NCI-H1417 treated with DMSO at 0.1 percent for 48 hours (cell line): ENCODE data around the gene CACNA2D4.

Source experiments
- DNase-seq: peaks from one replicate; lab custom pipeline; 2025; lab: John Stamatoyannopoulos, UW

Gene CACNA2D4

DNA sequence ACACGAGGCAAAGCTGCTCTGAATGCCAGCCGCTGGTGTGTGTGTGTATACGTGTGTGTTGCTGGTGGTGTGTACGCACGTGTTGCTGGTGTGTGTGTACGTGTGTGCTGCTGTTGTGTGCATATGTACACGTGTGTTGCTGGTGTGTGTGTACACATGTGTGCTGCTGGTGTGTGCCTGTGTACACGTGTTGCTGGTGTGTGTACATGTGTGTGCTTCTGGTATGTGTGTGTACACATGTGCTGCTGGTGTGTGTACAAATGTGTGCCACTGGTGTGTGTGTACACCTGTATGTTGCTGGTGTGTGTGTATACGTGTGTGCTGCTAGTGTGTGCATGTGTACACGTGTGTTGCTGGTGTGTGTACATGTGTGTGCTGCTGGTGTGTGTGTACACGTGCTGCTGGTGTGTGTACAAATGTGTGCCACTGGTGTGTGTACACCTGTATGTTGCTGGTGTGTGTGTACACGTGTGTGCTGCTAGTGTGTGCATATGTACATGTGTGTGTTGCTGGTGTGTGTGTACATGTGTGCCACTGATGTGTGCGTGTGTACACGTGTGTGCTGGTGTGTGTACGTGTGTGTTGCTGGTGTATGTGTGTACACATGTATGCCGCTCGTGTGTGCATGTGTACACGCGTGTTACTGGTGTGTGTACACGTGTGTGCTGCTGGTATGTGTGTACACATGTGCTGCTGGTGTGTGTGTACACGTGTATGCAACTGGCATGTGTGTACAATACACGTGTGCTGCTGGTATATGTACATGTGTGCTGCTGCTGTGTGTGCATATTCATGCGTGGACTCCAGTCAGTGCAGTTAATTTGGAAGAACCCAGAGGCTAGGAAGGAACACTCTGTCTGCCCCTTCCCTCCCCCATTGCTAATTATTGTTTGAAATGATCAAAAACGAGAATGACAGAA lies 47.2 kb downstream of the CACNA2D4 start:
- DNase-seq, result no peak

DNA sequence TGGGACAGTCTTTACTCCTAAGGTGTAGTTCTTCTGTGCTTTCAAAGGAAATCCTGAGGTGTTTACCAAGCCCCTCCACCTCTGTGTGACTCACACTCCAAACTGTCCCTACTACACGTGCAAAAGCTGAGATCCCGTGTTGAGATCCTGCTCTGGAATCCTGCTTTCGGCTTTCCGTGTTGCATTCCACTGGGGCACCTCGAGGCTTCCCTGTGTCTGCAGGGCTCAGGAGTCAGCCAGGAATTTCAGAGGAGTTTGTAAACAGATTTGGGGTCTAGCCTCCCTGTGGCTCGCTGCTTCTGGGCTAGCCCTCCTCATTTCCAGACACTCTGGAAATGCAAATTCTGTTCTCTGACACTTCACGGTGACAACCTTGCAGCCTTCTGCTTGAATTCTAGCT lies 48.4 kb downstream of the CACNA2D4 start:
- no peak for DNase-seq

DNA sequence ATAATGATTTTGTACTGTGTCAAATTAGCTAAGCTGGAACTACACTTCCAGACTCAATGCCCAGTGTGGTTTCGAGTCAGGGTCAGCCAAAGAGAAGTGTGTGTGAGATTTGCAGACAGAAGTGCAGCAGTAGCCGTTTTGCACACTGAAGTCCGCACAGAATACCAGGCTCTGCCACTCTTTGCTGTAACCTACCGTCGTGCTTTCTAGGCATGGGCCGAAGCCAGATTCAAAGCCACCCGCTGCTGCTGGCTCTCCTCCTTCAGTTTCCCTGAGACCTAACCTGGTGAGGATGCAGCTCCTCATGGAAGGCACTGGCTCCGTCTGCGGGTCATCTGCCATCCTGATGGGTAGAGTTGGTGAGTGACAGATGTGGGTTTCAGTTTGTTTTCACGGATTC lies 49.3 kb downstream of the CACNA2D4 start:
- DNase-seq, result no peak

DNA sequence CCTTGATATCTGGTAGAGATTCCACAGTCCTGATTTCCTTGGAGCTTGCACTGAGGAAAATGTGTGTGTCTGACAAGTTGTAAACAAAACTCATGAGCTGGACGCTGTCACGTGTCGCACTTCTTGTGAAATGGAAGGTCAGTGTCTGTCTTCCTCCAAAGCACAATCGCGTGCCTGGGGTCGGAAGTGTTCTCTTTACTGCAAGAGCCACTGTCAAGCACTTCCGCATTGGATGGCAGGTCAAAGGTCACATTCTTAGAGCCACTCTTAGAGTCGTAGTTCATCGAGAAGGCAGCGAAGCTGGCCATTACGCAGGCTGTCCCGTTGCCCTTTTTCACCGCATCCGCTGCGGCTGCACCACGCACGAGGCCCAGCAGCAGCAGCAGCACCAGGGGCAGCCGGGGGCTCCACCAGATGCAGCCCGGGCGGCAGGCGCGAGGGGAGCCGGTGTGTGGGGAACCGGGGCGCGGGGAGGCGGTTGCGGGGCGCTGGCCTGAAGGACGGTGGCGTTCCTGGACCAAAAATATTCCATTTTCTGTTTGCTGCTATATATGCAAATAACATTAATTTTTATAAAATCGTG lies 53.1 kb downstream of the CACNA2D4 start:
- DNase-seq, result no peak

DNA sequence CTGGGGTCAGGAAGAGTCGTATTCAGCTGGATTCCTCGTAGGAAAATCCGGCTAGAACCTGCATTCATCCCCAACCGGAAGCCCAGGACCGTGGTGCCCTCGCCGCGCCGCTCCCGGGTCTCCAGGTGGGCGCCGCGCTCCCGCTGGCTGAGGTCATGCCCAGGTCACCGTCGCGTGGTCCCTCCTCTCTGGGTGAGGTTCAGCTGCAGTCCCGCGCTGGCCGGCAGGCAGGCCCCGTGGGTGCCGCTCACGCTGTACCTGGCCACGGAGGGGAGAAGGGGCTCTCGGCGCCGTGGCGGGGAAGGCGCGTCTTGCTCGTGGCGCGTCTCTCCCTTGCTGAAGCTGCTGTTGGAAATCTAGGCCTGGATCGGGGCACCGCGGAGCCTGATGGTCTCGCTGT lies 53.6 kb downstream of the CACNA2D4 start:
- DNase-seq, result no peak

DNA sequence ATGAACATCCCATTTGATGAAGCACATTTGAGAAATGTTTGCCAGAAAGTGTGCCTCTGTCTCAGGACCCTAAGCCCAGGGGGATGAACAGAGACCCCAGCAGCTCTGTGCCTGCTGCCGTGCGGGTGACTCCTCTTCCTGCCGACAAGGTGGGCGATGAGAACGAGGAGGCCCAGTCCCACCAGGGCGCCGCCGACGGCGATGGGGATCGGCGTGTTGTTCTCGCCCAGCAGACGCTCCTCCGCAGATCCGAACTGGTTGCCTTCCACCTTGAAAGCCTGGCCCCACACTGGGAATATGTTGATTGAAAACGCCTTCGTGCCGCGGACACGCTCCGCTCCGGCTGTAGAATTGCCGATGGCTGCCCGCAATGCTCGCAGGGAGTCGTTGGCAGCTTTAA lies 54.0 kb downstream of the CACNA2D4 start:
- DNase-seq, result no peak

DNA sequence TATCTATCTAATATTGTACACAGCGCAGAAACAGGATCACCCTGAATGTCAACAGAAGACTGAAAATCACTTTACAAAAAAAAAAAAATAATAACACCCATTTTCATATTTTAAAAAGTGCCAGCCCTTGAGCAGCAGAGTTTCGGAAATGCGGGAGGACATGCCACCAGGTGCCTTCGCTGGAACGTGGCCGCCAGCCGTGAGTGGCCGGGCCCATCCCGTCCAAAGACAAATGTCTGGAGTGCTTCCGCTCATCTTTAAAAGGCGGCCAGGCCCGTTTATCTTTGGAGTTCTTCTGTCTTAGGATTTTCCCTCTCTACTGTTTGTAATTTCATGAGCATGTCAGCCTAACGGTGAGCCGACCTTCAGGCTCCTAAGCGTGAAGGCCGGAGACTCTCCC lies 54.6 kb downstream of the CACNA2D4 start:
- no peak for DNase-seq

DNA sequence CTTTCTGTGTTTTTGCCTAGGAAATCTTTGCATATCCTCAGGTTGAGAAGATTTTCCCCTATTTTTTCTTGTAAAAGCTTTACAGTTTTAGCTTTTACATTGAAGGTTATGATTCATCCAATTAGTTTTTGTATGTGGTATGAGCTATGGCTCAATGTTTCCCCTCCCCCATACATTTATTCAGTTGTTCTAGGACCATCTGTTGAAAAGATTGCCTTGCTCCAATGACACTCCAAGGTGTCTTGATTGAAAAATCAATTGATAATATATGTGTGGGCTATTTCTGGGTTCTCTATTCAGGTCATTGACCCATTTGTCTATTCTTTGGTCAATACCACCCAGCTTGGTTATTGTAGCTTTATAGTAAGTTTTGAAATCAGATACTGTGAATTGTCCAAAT lies 55.5 kb downstream of the CACNA2D4 start:
- DNase-seq, result no peak

DNA sequence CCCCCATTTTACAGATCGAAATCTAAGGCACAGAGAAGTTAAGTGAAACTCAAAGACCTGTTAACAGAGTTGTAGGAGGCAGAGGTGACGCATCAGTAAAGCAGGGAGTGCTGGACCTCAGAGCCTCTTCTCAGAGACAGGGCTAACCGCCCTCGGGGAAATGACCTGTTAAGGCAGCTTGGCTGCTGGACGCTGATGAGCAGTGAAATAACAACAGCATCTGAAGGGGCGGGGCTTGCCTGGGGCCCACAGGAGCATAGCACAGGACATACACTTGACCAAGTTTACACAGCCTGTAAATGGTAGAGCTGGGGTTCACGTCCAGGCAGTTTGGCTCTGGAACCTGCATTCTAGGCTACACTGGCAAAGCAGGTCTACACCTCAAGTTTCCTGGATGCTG lies 58.8 kb downstream of the CACNA2D4 start:
- DNase-seq, result no peak

DNA sequence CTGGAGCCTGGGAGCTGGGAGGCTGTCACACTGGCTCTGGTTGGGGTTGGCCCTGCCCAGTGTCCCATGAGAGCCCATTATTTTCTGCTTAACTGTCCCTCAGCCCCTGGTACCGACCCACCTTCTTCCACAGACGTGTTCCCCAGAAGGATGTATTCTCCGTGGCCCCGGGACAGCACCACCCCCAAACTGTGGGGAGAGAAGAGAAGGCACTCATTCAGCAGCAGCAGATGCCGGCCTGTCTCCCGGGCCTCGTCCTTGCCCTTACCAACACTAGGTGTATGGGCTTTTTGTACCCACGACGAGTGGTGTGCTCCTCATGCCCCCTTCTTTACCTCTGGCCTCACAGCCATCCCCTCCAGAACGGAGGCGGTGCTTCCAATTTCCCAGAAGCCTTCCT lies 60.0 kb downstream of the CACNA2D4 start:
- no peak for DNase-seq

DNA sequence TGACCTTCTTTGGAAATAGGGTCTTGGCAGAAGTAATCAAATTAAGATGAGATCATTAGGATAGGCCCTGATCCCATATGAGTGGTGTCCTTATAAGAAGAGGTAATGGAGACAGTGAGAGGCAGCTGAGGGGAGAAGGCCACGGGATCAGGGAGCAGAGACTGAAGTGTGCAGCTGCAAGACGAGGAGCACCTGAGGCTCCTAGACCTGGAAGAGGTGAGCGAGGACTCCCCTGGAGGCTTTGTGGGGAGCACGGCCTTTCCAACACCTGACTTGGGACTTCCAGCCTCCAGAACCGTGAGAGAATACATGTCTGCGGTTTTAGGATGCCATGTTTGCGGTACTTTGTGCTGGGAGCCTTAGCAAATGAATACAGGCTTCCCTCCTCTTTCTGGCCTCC lies 60.6 kb downstream of the CACNA2D4 start:
- no peak for DNase-seq

DNA sequence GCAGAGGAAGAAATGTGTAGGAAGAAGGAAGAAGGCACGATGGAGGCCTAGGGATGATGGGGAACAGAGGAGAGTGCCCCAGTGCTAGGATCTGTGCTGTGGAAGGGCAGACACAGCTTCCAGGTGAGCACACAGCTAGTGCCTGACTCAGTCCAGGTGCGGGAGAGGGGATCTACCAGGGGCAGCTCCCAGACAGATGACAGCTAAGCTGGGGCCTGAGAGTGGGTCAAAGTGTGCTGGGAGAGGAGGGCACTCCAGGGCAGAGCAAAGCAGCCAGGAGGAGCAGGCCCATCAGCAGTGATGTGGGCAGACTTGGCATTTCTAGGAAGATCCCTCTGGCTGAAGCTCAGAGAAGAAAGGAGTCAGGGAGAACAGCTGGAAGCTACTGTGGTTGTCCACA lies 61.4 kb downstream of the CACNA2D4 start:
- no peak for DNase-seq

DNA sequence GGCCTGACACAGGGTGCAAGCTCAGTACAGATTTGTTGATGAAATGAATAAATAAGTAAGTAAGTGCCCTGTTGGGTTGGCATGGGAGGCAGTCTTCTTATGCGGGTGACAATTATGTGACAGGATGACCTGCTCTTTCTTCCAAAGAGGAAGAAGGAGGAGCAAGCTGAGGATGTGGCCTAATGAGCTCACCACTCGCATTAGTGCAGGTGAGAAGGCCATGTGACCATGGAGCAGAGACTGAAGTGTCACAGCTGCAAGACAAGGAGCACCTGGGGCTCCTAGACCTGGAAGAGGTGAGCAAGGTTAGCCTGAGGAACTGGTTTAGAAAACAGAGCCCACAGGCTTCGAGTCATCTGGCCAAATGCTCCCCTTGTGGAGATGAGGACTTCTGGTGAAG lies 63.2 kb downstream of the CACNA2D4 start:
- no peak for DNase-seq

DNA sequence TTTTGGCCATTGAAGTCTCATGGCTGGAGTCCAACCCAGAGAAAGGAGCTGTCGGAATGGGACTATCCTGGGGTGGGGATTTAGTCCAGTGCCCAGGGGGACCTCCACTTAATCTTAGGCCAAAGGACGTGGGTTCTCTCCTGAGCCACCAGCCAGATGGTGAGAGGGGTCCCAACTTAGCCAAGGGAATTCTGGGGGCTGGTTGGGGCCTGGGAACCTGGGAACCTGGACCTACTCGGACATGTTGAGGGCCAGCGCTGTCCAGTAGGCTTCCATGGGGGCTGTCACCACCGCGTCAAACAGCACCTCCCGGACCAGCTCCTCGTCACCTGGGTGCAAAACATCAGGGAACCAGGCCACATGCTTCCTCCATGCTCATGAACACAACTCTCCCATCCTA lies 64.7 kb downstream of the CACNA2D4 start:
- no peak for DNase-seq

DNA sequence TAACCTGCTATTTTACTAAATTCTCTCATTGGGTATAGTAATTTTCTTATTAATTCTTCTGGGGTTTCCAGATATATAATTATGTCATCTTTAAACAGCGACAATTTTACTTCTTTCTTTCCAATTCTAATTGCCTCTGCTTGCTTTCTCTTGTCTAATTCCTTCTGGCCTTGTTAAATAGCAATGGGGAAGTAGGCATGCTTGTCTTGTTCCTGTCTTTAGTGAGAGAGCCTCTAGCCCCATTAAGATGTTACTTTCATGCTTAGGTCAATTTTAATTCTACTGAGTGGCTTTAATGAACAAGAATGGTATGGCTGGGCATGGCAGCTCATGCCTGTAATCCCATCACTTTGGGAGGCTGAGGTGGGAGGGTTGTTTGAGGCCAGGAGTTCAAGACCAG lies 66.4 kb downstream of the CACNA2D4 start:
- no peak for DNase-seq

DNA sequence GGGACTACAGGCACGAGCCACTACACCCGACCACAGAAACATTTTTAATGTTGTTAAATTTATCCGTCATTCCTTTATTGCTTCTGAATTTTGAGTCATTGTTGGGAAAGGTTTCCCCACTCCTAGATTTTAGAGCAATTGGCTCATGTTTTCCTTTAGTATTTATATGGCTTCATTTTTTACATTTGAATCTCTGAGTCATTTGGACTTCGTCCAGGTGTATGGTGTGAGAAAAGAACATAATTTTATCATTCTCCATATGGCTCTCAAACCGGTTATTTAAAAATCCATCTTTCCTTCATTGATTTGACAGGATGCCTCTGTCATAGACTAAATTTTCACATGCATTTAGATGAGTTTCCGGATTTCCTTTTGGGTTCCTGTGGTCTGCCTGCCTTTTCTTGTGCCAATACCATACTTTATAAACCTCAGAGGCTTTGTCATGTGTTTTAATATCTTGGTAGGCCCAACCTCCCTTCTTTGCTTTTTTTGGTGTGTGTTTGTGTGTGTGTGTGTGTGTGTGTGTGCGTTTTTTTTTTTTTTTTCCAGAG lies 67.2 kb downstream of the CACNA2D4 start:
- no peak for DNase-seq

DNA sequence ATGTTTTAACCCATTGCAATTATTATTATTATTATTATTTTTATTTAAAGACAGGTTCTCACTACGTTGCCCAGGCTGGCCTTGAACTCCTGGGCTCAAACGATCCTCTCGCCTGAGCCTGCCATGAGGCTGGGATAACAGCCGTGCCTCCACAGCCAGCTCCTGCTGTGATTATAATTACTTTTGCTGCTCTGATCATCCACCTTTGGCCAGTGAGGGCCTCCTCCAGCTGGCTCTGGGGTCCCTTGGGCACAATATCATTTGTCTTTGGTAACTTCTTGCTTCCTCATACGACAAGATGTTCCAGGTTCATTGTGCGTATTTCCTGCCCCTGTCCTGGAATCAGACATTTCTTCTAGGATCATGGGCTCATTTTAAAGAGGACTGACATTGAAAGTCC lies 69.7 kb downstream of the CACNA2D4 start:
- DNase-seq, result no peak

DNA sequence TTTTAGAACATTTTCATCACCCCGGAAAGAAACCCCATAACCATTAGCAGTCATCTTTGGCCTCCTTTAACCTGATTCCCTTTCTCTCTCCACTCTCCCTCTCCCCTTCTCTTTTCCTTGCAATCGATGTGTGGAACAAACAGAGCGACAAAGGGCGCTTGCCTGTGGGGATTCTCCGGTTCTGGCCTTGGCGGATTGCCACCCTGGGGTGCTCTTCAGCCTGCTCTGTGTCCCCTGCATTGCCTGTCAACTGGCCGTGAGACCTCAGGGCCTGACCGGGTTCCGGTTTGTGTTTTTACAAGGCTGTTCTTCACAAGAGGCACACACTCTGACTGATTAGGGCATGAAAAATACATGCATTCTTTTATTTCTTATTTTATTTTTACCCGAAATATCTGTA lies 70.3 kb downstream of the CACNA2D4 start:
- DNase-seq, result no peak

DNA sequence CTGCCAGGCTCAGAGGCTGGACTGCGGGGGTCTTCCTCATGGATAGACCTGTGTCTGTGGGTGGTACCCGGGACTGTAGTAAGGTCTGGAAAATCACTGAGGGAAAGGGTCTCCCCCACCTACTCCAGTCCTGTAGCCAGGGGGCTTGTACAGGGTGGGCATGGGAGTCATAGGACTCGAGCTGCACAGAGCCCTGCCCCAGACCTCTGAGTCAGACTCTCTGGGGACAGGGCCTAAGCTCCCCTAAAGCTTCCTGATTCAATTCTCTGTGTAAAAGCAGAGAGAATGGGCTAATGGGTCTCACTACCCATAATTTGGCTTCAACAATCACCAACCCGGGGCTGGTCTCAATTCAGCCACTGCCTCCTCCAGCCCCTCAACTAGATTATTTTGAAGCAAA lies 71.0 kb downstream of the CACNA2D4 start:
- no peak for DNase-seq

DNA sequence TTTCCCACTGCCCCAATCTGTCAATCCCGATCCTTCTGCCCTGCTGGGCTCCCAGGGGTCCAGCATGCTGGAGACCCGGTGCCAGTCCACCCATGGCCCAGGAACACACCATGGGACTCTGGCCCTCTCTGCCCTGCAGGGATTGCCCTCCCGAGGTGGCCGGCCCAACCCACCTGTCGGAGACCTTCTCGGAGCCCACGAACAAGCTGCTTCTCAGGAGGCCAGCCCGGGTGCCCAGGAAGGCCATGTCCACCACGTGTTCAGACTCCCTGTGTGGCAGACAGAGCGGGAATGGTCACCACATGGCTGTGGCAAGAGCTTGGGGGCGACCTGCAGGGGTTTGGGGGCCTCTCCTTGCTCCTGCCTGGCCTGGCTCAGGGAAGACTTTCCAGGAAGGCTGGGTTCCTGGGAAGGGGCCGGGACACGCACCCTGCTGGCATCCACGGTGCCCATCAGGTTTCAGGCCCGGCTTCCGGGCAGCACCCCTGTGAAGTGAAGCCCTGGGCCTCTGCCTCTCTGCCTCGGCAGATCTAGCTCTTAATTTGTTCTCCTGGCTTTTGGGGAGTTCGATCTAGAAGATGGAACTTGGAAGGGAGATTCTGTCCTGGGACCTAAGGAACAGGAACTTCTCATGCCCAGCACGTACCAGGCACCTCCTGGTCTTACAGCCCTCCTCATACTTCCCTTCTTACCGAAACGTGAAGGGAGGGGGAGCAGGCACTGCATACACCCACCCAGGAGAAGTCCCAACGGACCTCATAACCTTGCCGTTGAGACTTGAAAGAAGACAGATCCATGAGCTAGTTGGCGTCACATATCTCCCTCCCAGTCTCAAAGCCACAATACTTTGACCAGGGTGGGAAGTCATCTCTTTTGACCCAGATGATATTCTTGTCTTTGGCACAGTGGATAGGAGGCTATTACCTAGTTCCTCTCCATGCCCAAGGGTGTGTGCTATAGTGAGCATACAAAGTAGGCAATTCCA lies 71.7 kb downstream of the CACNA2D4 start:
- DNase-seq, result no peak

DNA sequence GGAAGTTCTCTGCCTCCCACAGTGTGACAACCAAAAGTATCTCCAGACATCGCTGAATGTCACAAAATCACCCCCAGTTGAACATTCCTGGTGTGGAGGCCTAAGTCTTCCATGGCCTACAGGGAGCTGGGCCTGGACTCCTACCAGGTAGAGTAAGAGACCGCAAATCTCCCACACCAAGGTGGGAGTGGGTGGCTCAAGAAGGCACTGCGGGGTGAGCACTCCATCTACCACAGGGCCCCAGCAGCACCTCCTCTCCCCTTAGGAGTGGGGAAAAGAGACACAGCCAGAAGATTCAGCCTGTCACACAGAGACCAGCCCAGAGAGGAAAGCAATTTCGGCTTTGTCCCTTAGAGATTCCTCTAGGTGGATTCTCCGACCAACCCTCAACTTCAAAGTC lies 72.6 kb downstream of the CACNA2D4 start:
- no peak for DNase-seq

DNA sequence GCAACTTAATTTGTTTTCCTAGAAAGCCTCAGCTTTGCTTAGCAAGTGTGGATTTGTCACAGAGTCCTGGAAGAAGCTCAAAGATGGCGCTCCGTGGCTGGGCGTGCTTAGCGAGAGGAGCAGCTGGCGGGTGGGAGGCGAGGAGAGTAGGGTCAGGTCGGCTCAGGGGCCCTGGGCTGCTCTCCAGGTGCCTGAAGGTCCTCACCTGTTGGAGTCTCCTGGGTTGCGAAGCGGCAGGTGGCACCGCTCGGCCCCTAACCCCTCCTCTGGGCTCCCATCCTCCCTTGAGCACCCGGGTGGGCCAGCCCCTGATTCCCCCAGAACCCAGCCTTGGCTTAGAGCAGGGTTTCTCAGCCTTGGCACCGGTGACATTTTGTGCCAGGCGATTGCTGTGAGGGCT lies 73.0 kb downstream of the CACNA2D4 start:
- DNase-seq, result no peak
